Right cardiac atrium (tissue), 5 donors: ENCODE results near the gene SRGAP1. TPM values are rescaled to one million over a fixed set of nuclear protein-coding genes. Genes with fewer than 3 reads are reported as not detected.
A peak's percentile ranks its signal among the peaks of the same experiment; 100 is the strongest.

Experiments
- ATAC-seq, 2 donors: fragments of 200-7000 bp; cut with Tn5 transposase; one replicate each; pipeline versions ENCODE4 v1.8.0 to v1.9.1; 2020; ENCODE audit warnings: moderate library complexity in 2 of 2, mild to moderate bottlenecking in 1 of 2
- DNase-seq, 3 donors: peaks; one replicate each; pipeline ENCODE4 v3.0.0-alpha.2; 2020
- H3K27ac ChIP-seq: one replicate; pipeline ENCODE4 v1.5.1; 2013; ENCODE audit warnings: mild to moderate bottlenecking, low read length, control low read depth, moderate library complexity
- H3K27me3 ChIP-seq: one replicate; pipeline ENCODE4 v1.6.1; 2013; ENCODE audit not compliant: control insufficient read depth, insufficient read depth
- H3K4me1 ChIP-seq: one replicate; pipeline ENCODE4 v1.6.1; 2013; ENCODE audit warnings: low read length; ENCODE audit not compliant: control insufficient read depth, insufficient read depth
- H3K4me3 ChIP-seq: one replicate; pipeline ENCODE4 v1.5.1; 2013; ENCODE audit warnings: low read length, control low read depth
- H3K9me3 ChIP-seq: one replicate; pipeline ENCODE4 v1.6.1; 2013; ENCODE audit warnings: low read length; ENCODE audit not compliant: control insufficient read depth
- WGBS: extraction: QIAGEN DNeasy Blood & Tissue Kit; methylation state at CpG from one replicate; pipeline ENCODE4 v1.1.7; 2013; 5-methylcytosine and 5-hydroxymethylcytosine counted together
- intact Hi-C, 4 donors: fragments of 100-400 bp; cut with DNase I; formaldehyde crosslinking; loops; one replicate each; pipeline versions ENCODE4 v1.11.0 to v1.14.0; 2022 to 2023
- polyA plus RNA-seq: library from polyadenylated mRNA; stranded (reverse); fragments of 200-250 nt; gene quantifications from one replicate; pipeline ENCODE4 v1.2.3, GENCODE V29; 2013
- total RNA-seq, 4 donors: library from RNA; stranded (reverse); fragmentation: NEBNext Ultra II Directional; extraction: Animal tissue kit (Norgen Biotek cat#: 25700); gene quantifications; one replicate each; pipeline ENCODE4 v1.2.1, GENCODE V29; 2021
- donor health status: healthy with polysubstance abuse.
- donor health status: DM: no; HTN: yes; CAD: no.
- donor health status: DM: no; HTN: no; CAD: no.
- donor health status: DM: no; HTN: yes; CAD: no; lungs with severe emphysema.
- donor health status: DM: yes; HTN: yes; CAD: no.

The SRGAP1 gene
- total and polyA plus RNA-seq, 5 donors, result 1.7 to 5.5 (median 5.1) TPM

GRCh38 chr12:63905544-63905943 lies 61.0 kb downstream of the SRGAP1 start:
- ATAC-seq (no peak), DNase-seq (no peak)
- no peaks in the 10 kb centered on the region for H3K27me3 ChIP-seq
- no peak overlapping the region for H3K4me3 ChIP-seq
- H3K9me3 ChIP-seq, result no peaks in the 10 kb centered on the region
- WGBS, result 90% methylated on average over 4 of the region's 4 CpGs
- intact Hi-C loops, result no loop called here
- no peaks in the 10 kb centered on the region for H3K4me1 ChIP-seq
- no peak overlapping the region for H3K27ac ChIP-seq

GRCh38 chr12:63906876-63907275 lies 62.4 kb downstream of the SRGAP1 start:
- H3K4me1 ChIP-seq, result no peaks in the 10 kb centered on the region
- H3K27me3 ChIP-seq, result no peaks in the 10 kb centered on the region
- 96% methylated on average over 1 of the region's 1 CpG for WGBS
- H3K27ac ChIP-seq, result no peak overlapping the region
- intact Hi-C loops, result no loop called here
- ATAC-seq (no peak), DNase-seq (no peak)
- H3K9me3 ChIP-seq, result no peaks in the 10 kb centered on the region
- no peak overlapping the region for H3K4me3 ChIP-seq

DNA sequence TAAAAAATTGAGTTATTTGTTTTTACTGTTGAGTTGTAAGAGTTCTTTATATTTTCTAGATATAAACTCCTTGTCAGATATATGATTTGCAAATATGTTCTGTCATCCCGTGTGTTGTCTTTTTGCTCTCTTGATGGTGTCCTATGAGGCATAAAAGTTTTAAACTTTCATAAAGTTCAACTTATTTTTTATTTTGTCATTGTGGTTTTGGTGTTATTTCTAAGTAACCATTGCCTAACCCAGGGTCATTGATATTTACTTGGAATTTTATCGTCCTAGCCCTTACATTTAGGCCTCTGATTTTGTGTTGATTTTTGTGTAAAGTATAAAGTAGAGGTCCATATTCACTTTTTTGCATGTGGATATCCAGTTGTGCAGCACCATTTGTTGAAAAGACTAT lies 63.1 kb downstream of the SRGAP1 start:
- DNase-seq (no peak), ATAC-seq (no peak)
- H3K4me3 ChIP-seq, result no peak overlapping the region
- no peak overlapping the region for H3K27ac ChIP-seq
- intact Hi-C loops, result no loop called here
- H3K27me3 ChIP-seq, result no peaks in the 10 kb centered on the region
- 94% methylated on average over 2 of the region's 2 CpGs for WGBS
- H3K9me3 ChIP-seq, result no peaks in the 10 kb centered on the region
- no peaks in the 10 kb centered on the region for H3K4me1 ChIP-seq

DNA sequence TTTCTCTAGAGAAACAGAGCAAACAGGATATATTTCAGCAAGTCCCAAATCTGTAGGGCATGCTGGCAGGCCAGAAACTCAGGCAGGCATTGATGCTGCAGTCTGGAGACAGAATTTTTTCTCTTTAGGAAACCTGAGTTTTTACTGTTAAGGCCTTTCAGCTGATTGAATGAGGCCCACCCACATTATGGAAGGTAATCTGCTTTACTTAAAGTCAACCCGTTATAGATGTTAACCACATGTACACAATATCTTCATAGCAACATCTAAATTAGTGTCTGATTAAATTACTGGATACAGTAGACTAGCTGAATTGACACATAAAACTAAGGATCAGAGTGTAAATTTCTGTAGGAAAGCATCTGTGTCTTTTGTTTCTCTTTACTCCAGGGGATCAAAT lies 65.2 kb downstream of the SRGAP1 start:
- DNase-seq (no peak), ATAC-seq (no peak)

DNA sequence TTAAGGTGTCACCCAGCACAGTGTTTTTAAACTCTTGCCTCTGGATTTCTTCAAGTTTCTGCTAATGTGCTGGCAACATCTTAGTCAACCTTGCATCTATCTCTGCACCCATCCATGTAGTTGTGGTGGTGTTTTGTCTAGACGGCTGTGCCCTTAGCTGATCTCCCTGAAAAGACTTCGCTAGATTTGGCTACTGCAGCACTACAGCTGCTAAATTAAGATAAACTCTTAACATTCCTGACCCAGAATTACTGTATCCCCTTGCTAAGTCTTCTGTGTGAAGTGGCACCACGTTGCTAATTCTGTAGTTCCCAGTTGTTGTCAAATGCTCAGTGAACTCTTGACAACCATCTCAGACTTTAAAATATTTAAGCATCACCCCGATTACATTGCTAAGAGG lies 66.8 kb downstream of the SRGAP1 start:
- Histone ChIP-seq H3K4me3 (peak overlapping the region; percentile 18), H3K27ac (no peak overlapping the region), H3K4me1 (no peaks in the 10 kb centered on the region), H3K9me3 (no peaks in the 10 kb centered on the region), H3K27me3 (no peaks in the 10 kb centered on the region)
- 27% methylated on average over 4 of the region's 4 CpGs for WGBS
- DNase-seq, result no peak
- ATAC-seq, result peak; percentile 54 to 72
- intact Hi-C loops, result no loop called here

More for the DNA sequence above, 65.2 kb downstream of the SRGAP1 start:
- Histone ChIP-seq H3K27me3 (no peaks in the 10 kb centered on the region), H3K4me1 (no peaks in the 10 kb centered on the region), H3K27ac (no peak overlapping the region), H3K4me3 (no peak overlapping the region), H3K9me3 (no peaks in the 10 kb centered on the region)
- WGBS, result 83% methylated on average over 1 of the region's 1 CpG
- intact Hi-C loops, result no loop called here

DNA sequence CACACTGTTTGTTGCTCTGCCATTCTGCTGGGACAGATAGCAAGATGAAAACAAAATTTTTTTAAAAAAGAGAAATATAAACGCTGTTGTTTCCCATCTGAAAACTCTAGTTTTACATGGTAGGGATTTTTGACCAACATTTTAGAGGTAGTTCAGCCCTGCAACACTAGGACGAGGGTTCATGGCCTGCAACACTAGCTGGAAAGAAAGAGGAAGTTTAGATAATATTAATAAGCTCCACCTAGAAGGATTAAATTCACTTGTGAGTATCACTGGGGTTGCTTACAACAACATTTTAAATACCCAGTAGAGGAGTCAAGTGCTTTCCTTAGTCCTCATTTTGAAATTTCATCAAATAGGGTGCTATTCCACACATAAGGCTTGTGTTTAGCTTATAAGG lies 68.2 kb downstream of the SRGAP1 start:
- ATAC-seq, result no peak
- Histone ChIP-seq H3K9me3 (no peaks in the 10 kb centered on the region), H3K4me3 (no peak overlapping the region), H3K4me1 (no peaks in the 10 kb centered on the region), H3K27ac (no peak overlapping the region), H3K27me3 (no peaks in the 10 kb centered on the region)
- no peak for DNase-seq
- 62% methylated on average over 2 of the region's 2 CpGs for WGBS
- intact Hi-C loops, result no loop called here

DNA sequence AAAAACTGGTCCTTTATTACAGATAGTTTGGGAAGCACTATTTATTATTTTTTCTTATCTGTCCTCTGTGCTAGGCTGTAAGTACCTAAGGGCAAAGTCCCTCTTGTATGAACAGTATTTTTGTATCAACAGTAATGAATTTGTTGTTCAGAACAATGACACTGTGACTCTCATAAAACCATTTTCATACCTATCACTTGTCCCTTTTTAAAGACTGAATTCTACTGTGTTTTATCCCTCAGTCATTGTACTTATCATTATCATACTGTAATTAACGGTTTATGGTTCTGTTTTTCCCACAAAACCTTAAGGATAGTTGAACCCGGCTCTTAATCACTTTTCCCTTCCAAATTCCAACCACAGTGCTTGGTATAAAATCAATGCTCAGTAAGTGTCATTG lies 69.4 kb downstream of the SRGAP1 start:
- intact Hi-C loops, result no loop called here
- H3K27ac ChIP-seq, result no peak overlapping the region
- ATAC-seq, result no peak
- DNase-seq, result no peak
- H3K27me3 ChIP-seq, result no peaks in the 10 kb centered on the region
- WGBS, result 88% methylated on average over 2 of the region's 2 CpGs
- no peak overlapping the region for H3K4me3 ChIP-seq
- H3K4me1 ChIP-seq, result peaks cover 4% of the 10 kb centered on the region
- H3K9me3 ChIP-seq, result no peaks in the 10 kb centered on the region

- ATAC-seq (no peak), DNase-seq (no peak)
- Histone ChIP-seq H3K27ac (no peak overlapping the region), H3K4me3 (no peak overlapping the region), H3K27me3 (no peaks in the 10 kb centered on the region), H3K9me3 (no peaks in the 10 kb centered on the region), H3K4me1 (peaks cover 5% of the 10 kb centered on the region)
- intact Hi-C loops, result no loop called here
- 41% methylated on average over 2 of the region's 2 CpGs for WGBS
Observed at GRCh38 chr12:63915105-63915800, 70.8 kb downstream of the SRGAP1 start.

DNA sequence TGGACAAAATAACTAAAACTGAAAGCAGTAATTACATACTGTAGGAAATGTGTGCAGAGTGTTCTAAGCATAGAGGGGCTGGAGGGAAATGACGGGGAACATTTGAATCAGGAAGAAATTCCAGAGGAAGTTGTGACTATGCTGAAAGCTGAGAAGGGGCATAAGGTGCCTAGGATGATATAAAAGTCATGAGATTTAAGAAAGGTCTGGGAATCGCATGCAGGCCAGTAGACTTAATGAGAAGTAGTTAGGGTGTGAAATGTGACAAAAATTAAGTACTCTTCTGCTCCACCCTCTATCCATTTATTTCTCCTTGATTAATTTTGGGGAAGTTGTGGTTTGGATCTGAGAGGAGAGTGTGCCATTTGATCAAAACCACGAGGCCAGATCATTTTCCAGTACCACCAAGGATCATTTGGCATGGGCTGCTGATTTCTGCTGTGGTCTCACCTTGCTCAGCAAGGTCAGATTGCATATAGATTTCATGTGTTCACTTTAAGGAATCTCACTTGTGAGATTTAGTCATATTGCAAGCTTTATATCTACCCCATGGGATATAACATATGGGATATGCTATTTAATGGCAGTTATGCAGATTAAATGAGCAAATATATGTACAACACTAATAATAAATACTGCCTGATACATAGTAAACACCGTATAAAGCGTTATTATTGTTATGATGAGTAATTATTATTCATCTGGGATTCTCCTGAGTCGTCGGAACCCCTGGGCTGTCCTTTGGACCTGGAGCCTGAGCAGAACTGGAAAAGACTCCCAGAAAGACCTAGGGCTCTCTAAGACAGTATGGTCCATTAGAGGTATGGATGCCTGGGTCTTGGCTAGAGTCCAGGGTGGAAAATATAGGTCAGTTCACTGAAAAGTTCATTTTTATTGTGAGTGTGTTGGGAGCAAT lies 72.3 kb downstream of the SRGAP1 start:
- intact Hi-C loops, result no loop called here
- no peaks in the 10 kb centered on the region for H3K27me3 ChIP-seq
- H3K9me3 ChIP-seq, result no peaks in the 10 kb centered on the region
- H3K4me3 ChIP-seq, result no peak overlapping the region
- whole genome bisulfite sequencing, result 79% methylated on average over 7 of the region's 7 CpGs
- peaks cover 5% of the 10 kb centered on the region for H3K4me1 ChIP-seq
- no peak overlapping the region for H3K27ac ChIP-seq
- ATAC-seq, result peak in 1 of 2 donors; percentile 54
- DNase-seq, result no peak

DNA sequence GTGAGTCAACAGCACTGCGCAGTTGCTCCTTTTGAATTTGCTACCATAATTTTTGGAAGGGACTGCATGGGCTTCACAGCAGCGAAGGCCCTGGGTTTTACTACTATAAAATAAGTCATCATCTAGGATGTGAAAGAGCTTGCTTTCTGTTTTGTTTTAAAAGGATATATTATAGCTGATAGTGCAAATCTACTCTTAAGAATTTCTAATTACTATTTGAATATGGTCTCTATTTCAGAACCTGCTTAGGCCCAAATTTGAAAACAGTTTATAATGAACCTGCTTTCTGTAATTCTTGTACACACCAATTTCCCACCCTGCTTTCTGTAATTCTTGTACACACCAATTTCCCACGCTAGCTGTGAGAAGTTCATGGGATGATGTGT lies 73.0 kb downstream of the SRGAP1 start:
- peaks cover 5% of the 10 kb centered on the region for H3K4me1 ChIP-seq
- 97% methylated on average over 3 of the region's 3 CpGs for WGBS
- no peak overlapping the region for H3K4me3 ChIP-seq
- intact Hi-C loops, result no loop called here
- no peak overlapping the region for H3K27ac ChIP-seq
- DNase-seq (no peak), ATAC-seq (no peak)
- no peaks in the 10 kb centered on the region for H3K9me3 ChIP-seq
- no peaks in the 10 kb centered on the region for H3K27me3 ChIP-seq
